ENCODE measurements around the gene NTN1. TPM values are rescaled to one million over a fixed set of nuclear protein-coding genes. Genes with fewer than 3 reads are reported as not detected.
A peak's percentile ranks its signal among the peaks of the same experiment; 100 is the strongest.

Gene NTN1
- total RNA-seq, 3 donors from 2014 or later, result 2.2 to 3.7 (median 3.3) TPM

- no peaks in the 10 kb centered on the region for H3K9me3 ChIP-seq
- no peak for DNase-seq (ENCODE audit: low spot score in 2 of 2)
- H3K27ac ChIP-seq, result peak overlapping the region in 1 of 2 donors; percentile 38
- TF ChIP-seq CTCF (IDR thresholded peaks at IDR 0.05) (no peak), POLR2AphosphoS5 (IDR thresholded peaks at IDR 0.05) (no peak), POLR2A (IDR thresholded peaks at IDR 0.05) (no peak)
- no peaks in the 10 kb centered on the region for H3K36me3 ChIP-seq
- peak overlapping the region in 1 of 3 donors; percentile 3 for H3K4me3 ChIP-seq
- H3K27me3 ChIP-seq, result no peaks in the 10 kb centered on the region
- intact Hi-C loops (cut with DNase I; ENCODE audit: low total_unique reads), result loop anchor here (5.0 kb wide), 1 partner anchor 1002 kb away; no protein-coding TSS in a partner anchor
- no peaks in the 10 kb centered on the region for H3K4me1 ChIP-seq
These were observed 184.5 kb downstream of the NTN1 start for GRCh38 chr17:9205520-9206409.

GRCh38 chr17:9206410-9206703 lies 185.0 kb downstream of the NTN1 start:
- Histone ChIP-seq H3K4me3 (peak overlapping the region in 1 of 3 donors; percentile 3), H3K27me3 (no peaks in the 10 kb centered on the region), H3K36me3 (no peaks in the 10 kb centered on the region), H3K9me3 (no peaks in the 10 kb centered on the region), H3K27ac (peak overlapping the region in 1 of 2 donors; percentile 38), H3K4me1 (no peaks in the 10 kb centered on the region)
- intact Hi-C loops (cut with DNase I; ENCODE audit: low total_unique reads), result loop anchor here (5.0 kb wide), 1 partner anchor 1001 kb away; no protein-coding TSS in a partner anchor
- no peak for DNase-seq (ENCODE audit: low spot score in 2 of 2)
- TF ChIP-seq CTCF (IDR thresholded peaks at IDR 0.05), result no peak
- TF ChIP-seq POLR2A (IDR thresholded peaks at IDR 0.05), result no peak
- no peak for TF ChIP-seq POLR2AphosphoS5 (IDR thresholded peaks at IDR 0.05)

- TF ChIP-seq POLR2A (IDR thresholded peaks at IDR 0.05) (no peak), POLR2AphosphoS5 (IDR thresholded peaks at IDR 0.05) (no peak), CTCF (IDR thresholded peaks at IDR 0.05) (no peak)
- Histone ChIP-seq H3K27me3 (no peaks in the 10 kb centered on the region), H3K4me1 (no peaks in the 10 kb centered on the region), H3K36me3 (no peaks in the 10 kb centered on the region), H3K9me3 (no peaks in the 10 kb centered on the region), H3K27ac (peak overlapping the region in 1 of 2 donors; percentile 38), H3K4me3 (peak overlapping the region in 2 of 3 donors; percentile 3 to 23)
- DNase-seq (ENCODE audit: low spot score in 2 of 2), result peak in 1 of 2 donors; percentile 67
- intact Hi-C loops (cut with DNase I; ENCODE audit: low total_unique reads), result loop anchor here (5.0 kb wide), 1 partner anchor 1000 kb away; no protein-coding TSS in a partner anchor
These were observed 185.5 kb downstream of the NTN1 start for GRCh38 chr17:9206741-9207332.

GRCh38 chr17:9208381-9209105 lies 187.2 kb downstream of the NTN1 start:
- Histone ChIP-seq H3K9me3 (no peaks in the 10 kb centered on the region), H3K36me3 (no peaks in the 10 kb centered on the region), H3K27ac (no peak overlapping the region), H3K4me1 (no peaks in the 10 kb centered on the region), H3K27me3 (no peaks in the 10 kb centered on the region), H3K4me3 (no peak overlapping the region)
- DNase-seq (ENCODE audit: low spot score in 2 of 2), result no peak
- intact Hi-C loops (cut with DNase I; ENCODE audit: low total_unique reads), result loop anchor here (5.0 kb wide), 1 partner anchor 999 kb away; no protein-coding TSS in a partner anchor
- TF ChIP-seq CTCF (IDR thresholded peaks at IDR 0.05) (no peak), POLR2A (IDR thresholded peaks at IDR 0.05) (no peak), POLR2AphosphoS5 (IDR thresholded peaks at IDR 0.05) (no peak)

Measured in breast epithelium (tissue), 4 donors.